KOPT-K1 (cell line): ENCODE data around the gene ABHD2.
"Not testable (repeated sequence)": the region's sequence is repeated elsewhere in the genome, so short reads cannot be mapped to it uniquely, and the experiment has no call there.

Experiments used
- H3K27ac ChIP-seq: fragments of 200-600 bp; sonication (generic); 2 replicates; pipeline ENCODE4 v1.5.1; 2016; ENCODE audit warnings: antibody characterized with exemption, mild to moderate bottlenecking, low read depth, low read length; ENCODE audit not compliant: poor library complexity, severe bottlenecking
- H3K36me3 ChIP-seq: fragments of 200-600 bp; sonication (generic); 2 replicates; pipeline ENCODE4 v1.5.1; 2017; ENCODE audit warnings: antibody characterized with exemption, mild to moderate bottlenecking, low read length, moderate library complexity; ENCODE audit not compliant: insufficient read depth
- H3K9me3 ChIP-seq: fragments of 200-600 bp; sonication (generic); 2 replicates; pipeline ENCODE4 v1.5.1; 2017; ENCODE audit warnings: antibody characterized with exemption, low read length, mild to moderate bottlenecking; ENCODE audit not compliant: insufficient read depth, poor library complexity, severe bottlenecking

The ABHD2 gene

GRCh38 chr15:89068325-89068784 lies 19.9 kb upstream of the ABHD2 start:
- Histone ChIP-seq H3K27ac (no peak overlapping the region), H3K9me3 (peaks cover 25% of the 10 kb centered on the region), H3K36me3 (no peaks in the 10 kb centered on the region)

GRCh38 chr15:89070197-89071124 lies 17.8 kb upstream of the ABHD2 start:
- Histone ChIP-seq H3K27ac (no peak overlapping the region), H3K36me3 (no peaks in the 10 kb centered on the region), H3K9me3 (peaks cover 25% of the 10 kb centered on the region)

GRCh38 chr15:89071471-89071870 lies 16.8 kb upstream of the ABHD2 start:
- Histone ChIP-seq H3K36me3 (no peaks in the 10 kb centered on the region), H3K9me3 (peaks cover 21% of the 10 kb centered on the region), H3K27ac (no peak overlapping the region)

DNA sequence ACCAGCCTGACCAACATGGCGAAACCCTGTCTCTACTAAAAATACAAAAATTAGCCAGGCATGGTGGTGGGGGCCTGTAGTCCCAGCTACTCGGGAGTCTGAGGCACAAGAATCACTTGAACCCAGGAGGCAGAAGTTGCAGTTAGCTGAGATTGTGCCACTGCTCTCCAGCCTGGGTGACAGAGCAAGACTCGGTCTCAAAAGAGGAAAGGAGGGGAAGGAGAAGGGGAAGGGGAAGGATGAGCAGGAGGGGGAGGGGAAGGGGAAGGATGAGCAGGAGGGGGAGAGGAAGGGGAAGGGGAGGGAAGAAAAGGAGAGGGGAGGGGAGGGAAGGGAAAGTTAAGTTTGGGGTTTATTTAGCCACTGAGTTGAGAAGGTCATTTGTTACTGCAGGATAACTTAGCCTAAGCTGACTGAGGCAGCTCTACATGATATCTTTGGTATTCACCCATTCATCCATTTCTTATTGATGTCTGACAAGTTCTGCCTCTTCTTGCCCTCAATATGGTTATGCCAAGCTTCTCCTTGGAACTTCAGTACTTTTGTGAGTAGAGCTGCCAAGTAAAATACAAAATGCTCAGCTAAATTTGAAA lies 15.9 kb upstream of the ABHD2 start:
- Histone ChIP-seq H3K27ac (no peak overlapping the region), H3K36me3 (no peaks in the 10 kb centered on the region), H3K9me3 (peaks cover 12% of the 10 kb centered on the region)

- H3K27ac ChIP-seq, result no peak overlapping the region
- H3K9me3 ChIP-seq, result no peaks in the 10 kb centered on the region
- no peaks in the 10 kb centered on the region for H3K36me3 ChIP-seq
Measured at GRCh38 chr15:89074402-89075012, 13.7 kb upstream of the ABHD2 start.

- H3K36me3 ChIP-seq, result no peaks in the 10 kb centered on the region
- no peak overlapping the region for H3K27ac ChIP-seq
- H3K9me3 ChIP-seq, result no peaks in the 10 kb centered on the region
Measured at GRCh38 chr15:89075101-89075640, 13.1 kb upstream of the ABHD2 start.

- H3K36me3 ChIP-seq, result no peaks in the 10 kb centered on the region
- no peaks in the 10 kb centered on the region for H3K9me3 ChIP-seq
- H3K27ac ChIP-seq, result no peak overlapping the region
Measured at GRCh38 chr15:89075846-89076245, 12.4 kb upstream of the ABHD2 start.

DNA sequence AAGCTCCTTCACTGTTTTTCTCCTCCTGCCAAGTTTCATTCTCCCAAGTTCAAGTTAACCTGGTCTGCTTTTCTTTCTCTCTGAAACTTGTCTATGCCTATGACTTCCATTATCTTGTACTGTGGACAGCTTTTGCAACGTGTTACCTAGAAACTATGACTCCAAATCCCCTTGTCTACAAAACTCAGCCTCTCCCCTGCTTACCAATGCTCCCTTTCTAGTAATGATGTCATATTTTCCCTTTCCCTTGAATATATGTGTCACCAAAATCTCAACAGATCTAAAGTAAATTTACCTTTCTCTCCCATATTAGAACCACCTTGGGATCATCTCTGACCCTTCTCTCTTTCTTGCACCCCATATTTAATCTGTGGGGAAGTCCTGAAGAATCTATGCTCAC lies 10.5 kb upstream of the ABHD2 start:
- H3K9me3 ChIP-seq, result no peaks in the 10 kb centered on the region
- H3K36me3 ChIP-seq, result no peaks in the 10 kb centered on the region
- H3K27ac ChIP-seq, result no peak overlapping the region

DNA sequence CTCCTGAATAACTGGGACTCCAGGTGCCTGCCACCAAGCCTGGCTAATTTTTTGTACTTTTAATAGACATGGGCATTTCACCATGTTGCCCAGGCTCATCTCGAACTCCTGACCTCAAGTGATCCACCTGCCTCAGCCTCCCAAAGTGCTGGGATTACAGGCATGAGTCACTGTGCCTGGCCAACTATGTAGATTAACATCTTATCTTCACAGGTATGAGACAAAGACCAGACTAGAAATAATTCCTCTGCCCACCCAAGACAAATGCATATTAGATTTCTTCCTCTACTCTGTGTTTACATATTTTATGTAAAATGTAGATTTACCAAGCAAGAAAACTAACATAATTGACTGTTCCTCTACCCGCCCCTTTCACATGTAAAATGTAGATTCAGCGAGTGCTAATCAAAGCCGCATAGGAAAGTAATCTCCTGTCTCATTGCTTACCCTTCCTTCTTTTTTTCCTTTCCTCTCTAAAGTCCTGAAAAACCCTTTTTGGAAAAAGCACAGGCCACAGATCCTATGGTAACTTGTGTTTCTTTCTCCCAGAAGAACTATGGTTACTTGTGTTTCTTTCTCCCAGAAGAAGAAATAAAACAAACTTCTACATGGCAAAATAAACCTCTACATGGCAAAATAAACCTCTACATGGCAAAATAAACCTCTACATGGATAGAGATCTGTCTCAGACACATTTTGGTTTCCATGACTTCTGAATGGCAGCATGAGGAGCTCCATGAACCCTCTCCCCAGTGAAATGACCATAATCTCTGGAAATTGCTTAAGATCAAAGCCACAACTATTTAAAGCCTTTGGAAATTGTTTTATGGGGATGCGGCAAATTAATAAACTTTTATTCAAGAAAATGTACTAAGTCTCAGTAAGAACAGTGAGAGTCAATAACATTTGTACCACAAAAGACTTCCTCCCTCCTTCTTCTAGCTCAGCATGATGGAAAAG lies 9.1 kb upstream of the ABHD2 start:
- no peak overlapping the region for H3K27ac ChIP-seq
- H3K9me3 ChIP-seq, result no peaks in the 10 kb centered on the region
- no peaks in the 10 kb centered on the region for H3K36me3 ChIP-seq

DNA sequence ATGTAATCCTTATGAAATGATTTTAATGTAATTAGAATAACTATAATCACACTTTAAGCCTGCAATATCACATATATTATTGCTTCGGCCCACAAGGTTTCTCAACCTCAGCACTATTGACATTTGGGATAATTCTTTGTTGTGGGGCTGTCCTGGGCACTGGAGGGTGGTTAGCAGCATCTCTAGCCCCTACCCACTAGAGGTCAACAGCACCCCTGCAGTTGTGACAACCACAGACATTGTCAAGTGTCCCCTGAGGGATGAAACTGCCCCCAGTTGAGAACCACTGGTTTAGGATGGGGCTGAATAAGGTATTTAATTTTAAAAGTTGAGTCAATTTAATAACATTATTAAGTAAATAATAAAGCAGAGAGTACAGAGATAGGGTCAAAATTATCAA lies 6.4 kb upstream of the ABHD2 start:
- no peaks in the 10 kb centered on the region for H3K9me3 ChIP-seq
- no peaks in the 10 kb centered on the region for H3K36me3 ChIP-seq
- no peak overlapping the region for H3K27ac ChIP-seq

DNA sequence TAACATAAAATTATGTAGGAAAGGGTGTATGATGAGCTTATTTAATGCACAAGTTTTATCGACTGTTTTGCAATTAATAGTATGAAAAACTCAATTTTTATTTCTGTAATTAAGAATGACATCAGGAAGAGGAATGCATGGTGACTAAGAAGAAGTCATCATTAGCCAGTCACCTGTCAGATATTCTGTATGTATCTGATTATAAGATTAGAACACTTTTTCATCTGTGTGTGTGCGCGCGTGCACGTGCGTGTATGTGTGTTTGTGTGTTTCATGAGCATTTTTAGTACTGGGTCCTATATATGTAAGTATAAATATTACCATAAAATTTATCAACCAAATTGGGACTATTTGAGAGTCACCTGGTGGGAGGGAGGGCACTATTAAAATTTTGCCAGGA lies 5.0 kb upstream of the ABHD2 start:
- no peaks in the 10 kb centered on the region for H3K36me3 ChIP-seq
- H3K9me3 ChIP-seq, result no peaks in the 10 kb centered on the region
- no peak overlapping the region for H3K27ac ChIP-seq

DNA sequence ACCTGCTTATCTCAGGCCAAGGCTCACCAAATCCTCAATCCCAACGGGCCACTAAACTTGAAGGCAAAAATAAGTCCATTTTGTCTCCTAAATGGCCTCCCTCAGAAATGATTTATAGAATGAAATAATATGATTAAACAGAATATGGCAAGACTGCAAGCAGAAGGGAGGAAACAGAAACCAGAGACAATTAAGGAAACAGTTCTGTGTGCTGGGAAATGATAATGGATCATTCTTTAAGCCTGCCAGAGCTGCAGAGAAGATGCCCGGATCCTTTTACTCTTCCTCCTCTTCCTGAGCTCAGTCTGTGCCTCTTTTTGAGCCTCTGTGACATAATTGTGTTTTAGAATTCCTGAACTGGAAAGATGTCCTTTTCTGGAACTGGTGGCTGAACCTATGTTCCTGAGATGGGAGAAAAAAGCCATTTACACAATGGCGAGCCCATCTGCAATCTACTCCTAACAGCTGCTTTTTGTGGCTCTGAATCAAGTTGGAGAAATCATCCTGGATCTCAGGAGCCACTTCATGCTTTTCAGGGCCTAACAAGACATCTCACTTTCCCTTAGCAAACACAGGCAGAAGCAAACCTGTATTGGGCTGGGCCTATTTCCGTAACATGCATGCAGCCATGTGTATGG lies 2.8 kb upstream of the ABHD2 start:
- no peak overlapping the region for H3K27ac ChIP-seq
- H3K9me3 ChIP-seq, result no peaks in the 10 kb centered on the region
- H3K36me3 ChIP-seq, result no peaks in the 10 kb centered on the region

GRCh38 chr15:89085933-89086332 lies 2.3 kb upstream of the ABHD2 start:
- not testable (repeated sequence) for H3K9me3 ChIP-seq, H3K36me3 ChIP-seq, H3K27ac ChIP-seq

- H3K36me3 ChIP-seq, H3K27ac ChIP-seq, H3K9me3 ChIP-seq: not testable (repeated sequence)
Measured at GRCh38 chr15:89086390-89086789, 1.9 kb upstream of the ABHD2 start.
